GM19395 (cell line): ENCODE data around the gene AQP2.
"Not testable (repeated sequence)": the region's sequence is repeated elsewhere in the genome, so short reads cannot be mapped to it uniquely, and the experiment has no call there.

Experiments
- ATAC-seq: cut with Tn5 transposase; IDR thresholded peaks from one replicate; pipeline ENCODE4 v1.9.1; 2021; ENCODE audit warnings: mild to moderate bottlenecking, moderate library complexity; ENCODE audit not compliant: unreplicated experiment

AQP2 gene

GRCh38 chr12:49984476-49985359 is 34.2 kb downstream of the AQP2 start:
- no peak for ATAC-seq

- ATAC-seq: no peak
These were observed 35.4 kb downstream of the AQP2 start for GRCh38 chr12:49985981-49986380.

GRCh38 chr12:49986476-49986875 is 35.9 kb downstream of the AQP2 start:
- ATAC-seq: not testable (repeated sequence)

GRCh38 chr12:49987625-49988303 is 37.2 kb downstream of the AQP2 start:
- ATAC-seq: no peak

GRCh38 chr12:49989400-49989799 is 38.9 kb downstream of the AQP2 start:
- ATAC-seq: not testable (repeated sequence)

- no peak for ATAC-seq
These were observed 39.7 kb downstream of the AQP2 start for GRCh38 chr12:49990273-49990672.

- ATAC-seq: no peak
These were observed 47.9 kb downstream of the AQP2 start for GRCh38 chr12:49998453-49998852.

- ATAC-seq: no peak
These were observed 53.1 kb downstream of the AQP2 start for GRCh38 chr12:50003595-50003994.

- no peak for ATAC-seq
These were observed 54.2 kb downstream of the AQP2 start for GRCh38 chr12:50004696-50005095.

GRCh38 chr12:50005175-50005574 is 54.6 kb downstream of the AQP2 start:
- no peak for ATAC-seq

- ATAC-seq: no peak
These were observed 55.7 kb downstream of the AQP2 start for GRCh38 chr12:50006280-50006679.

GRCh38 chr12:50006754-50007442 is 56.4 kb downstream of the AQP2 start:
- no peak for ATAC-seq
